Activated CD8-positive, alpha-beta memory T cell treated with anti-CD3 and anti-CD28 coated beads for 1 hour (primary cell): ENCODE measurements around the gene RFC3.
"Not testable (repeated sequence)": the region's sequence is repeated elsewhere in the genome, so short reads cannot be mapped to it uniquely, and the experiment has no call there.

ENCODE experiments used
- DNase-seq, 2 donors: peaks; one replicate each; pipeline ENCODE4 v3.0.0-alpha.2; 2020; ENCODE audit warnings: low read depth in 1 of 2; ENCODE audit errors: extremely low read depth in 1 of 2

Gene RFC3

DNA sequence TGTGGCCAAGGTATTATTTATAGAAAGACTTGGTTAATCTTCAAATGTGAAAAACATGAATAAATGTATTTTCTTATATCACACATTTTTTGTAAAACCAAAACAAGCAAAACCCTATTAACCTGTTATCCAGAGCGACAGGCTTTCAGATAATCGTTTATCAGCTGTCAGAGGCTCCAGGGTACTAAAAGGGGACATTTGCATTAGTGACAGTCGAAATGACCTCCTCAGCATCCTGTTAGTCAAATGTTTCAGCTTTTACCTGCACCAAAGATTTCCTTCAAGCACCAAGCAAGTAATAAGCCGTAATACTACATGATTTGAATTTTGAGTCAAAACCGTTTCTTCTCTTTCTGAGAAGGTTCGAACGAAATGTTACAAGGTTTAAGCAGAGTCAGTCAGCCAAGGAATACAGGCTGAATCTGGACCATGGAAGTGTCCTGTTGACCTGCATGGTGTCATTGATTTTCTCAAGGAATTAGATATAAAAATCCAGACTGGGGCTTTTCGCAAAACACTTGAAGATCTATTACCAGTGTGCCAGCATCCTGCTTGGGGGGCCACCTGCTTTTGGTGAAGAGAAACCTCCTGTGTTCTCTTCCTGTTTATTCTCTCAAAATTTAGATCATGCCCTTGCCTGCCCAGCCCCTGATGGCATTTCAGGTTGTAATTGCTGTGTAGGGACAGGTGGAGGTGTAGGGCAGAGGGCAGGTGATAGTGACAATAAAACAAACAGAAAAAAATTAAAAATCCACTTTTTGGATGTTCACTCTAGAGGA lies 11.3 kb upstream of the RFC3 start:
- DNase-seq = no peak

GRCh38 chr13:33812829-33813228 lies 5.1 kb upstream of the RFC3 start:
- DNase-seq = not testable (repeated sequence)

- no peak for DNase-seq
These were observed 2.9 kb upstream of the RFC3 start for GRCh38 chr13:33815011-33815550.

DNA sequence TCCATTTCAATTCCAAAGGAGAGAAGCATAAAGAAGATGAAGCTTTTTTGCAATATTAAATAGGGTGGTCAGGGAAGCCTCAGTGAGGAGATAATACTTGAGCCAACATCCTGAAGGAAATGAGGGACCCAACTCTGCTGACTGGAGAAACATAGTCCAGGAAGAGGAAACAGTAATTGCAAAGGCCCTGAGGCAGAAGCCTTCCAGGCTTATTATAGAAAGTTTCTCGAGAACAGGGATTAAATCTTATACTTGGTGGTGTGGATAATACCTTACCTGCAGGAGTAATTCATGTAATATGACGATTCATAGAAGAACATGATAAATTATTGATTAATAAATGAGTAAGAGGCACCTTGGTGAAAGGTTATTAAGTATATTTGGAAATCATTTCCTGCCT lies 1.0 kb upstream of the RFC3 start:
- no peak for DNase-seq

- DNase-seq = no peak
These were observed 442 bp upstream of the RFC3 start for GRCh38 chr13:33817513-33817900.

GRCh38 chr13:33825083-33825482 lies 7.1 kb downstream of the RFC3 start:
- no peak for DNase-seq

DNA sequence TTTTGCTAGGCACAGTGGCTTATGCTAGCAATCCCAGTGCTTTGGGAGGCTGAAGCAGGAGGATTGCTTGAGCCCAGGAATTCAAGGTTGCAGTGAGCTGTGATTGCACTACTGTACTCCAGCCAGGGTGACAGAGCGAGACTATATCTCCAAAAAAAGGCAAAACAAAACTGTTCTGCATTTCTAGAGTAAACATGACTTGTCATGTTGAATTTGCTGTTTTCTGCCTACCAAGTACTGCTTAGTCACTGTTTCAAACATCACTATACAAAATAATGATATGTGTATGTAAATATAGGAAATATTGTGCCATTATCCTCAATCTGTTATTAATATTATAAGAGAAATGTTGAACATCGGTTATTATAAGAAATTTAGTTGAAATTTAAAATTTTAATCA lies 9.2 kb downstream of the RFC3 start:
- no peak for DNase-seq

GRCh38 chr13:33828431-33829129 lies 10.6 kb downstream of the RFC3 start:
- no peak for DNase-seq

- DNase-seq = no peak
These were observed 14.9 kb downstream of the RFC3 start for GRCh38 chr13:33832872-33833271.

DNA sequence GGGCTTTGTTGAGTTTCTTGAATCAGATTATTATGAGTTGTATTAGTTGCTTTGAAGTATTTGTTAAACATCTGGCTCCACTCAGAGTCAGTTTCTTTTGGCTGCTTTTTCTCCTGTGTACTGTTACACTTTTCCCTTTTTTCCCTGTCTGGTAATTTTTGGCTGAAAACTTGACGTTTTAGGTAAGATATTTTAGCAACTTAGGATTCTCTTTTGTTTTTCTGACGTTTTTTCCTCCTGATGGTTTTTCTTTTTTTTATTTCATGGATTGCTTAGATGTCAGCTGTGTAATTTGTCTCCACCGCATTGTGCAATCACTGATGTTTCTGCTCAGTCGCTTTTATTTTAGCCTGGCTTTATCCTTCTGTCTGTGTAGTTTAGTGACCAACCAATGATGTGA lies 20.7 kb downstream of the RFC3 start:
- DNase-seq = no peak

DNA sequence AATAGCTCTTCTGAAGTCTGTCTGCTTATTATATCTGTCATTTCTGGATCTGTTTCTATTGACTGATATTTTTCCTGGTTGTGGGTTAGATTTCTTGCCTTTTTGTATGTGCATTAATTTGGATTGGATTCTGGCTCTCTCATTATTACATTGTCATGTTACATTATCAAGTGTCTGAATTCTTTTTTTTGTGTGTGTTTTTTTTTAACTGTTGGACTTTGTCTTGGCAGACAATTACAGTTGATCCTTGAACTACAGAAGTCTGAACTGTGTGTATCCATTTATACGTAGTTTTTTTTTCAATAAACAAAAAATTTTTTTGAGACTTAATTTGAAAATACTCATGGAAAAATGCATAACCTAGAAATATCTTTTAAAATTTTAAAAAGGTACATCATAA lies 22.5 kb downstream of the RFC3 start:
- no peak for DNase-seq

DNA sequence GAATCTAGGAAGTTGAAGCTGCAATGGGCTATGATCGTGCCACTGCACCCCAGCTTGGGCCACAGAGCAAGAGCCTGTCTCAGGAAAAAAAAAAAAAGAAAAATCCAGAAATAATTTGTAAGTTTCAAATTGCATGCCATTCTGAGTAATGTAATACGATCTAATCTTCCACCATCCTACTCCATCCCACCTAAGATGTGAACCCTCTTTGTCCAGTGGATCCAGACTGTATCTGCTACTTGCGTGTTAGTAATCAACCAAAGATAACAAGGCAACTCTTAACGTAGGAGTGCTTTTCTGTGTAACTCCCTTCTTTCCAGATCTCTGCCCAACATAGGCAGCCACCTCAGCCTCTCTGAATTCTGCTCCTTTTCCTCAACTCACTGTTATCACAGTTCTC lies 24.3 kb downstream of the RFC3 start:
- DNase-seq = no peak

GRCh38 chr13:33842986-33843385 lies 25.0 kb downstream of the RFC3 start:
- DNase-seq = no peak

- no peak for DNase-seq
These were observed 27.8 kb downstream of the RFC3 start for GRCh38 chr13:33845572-33846302.

- DNase-seq = no peak
These were observed 28.5 kb downstream of the RFC3 start for GRCh38 chr13:33846303-33847062.

DNA sequence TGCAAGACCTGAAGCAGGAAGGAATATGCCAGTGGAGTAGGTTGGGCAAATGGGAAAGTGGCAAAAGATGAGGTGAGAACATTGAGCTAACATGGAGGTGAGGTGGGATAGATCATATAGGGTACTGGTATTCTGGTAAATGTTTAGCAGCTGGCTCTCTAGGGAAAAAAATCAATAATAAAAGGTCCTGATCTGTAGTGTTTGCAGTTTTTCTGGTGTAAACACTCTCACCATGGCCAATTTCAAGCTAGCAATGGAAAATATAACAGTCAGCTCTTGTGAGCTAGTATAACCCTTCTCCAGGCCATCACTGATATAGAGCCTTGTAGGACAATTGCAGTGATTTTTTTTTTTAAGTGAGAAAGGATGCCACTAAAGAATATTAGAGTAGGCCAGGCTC lies 31.3 kb downstream of the RFC3 start:
- no peak for DNase-seq

DNA sequence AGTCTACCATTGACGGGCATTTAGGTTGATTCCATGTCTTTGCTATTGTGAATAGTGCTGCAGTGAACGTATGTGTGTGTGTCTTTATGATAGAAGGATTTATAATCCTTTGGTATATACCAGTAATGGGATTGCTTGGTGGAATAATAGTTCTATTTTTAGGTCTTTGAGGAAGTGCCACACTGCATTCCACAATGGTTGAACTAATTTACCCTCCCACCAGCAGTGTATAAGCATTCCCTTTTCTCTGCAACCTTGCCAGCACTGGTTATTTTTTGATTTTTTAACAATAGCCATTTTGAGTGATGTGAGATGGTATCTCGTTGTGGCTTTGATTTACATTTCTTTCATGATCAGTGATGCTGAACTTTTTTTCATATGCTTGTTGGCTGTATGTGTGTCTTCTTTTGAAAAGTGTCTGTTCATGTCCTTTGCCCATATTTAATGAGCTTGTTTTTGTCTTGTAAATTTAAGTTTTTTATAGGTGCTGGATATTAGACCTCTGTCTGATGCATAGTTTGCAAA lies 37.5 kb downstream of the RFC3 start:
- no peak for DNase-seq

- DNase-seq = no peak
These were observed 41.8 kb downstream of the RFC3 start for GRCh38 chr13:33859691-33860303.

GRCh38 chr13:33860526-33860925 lies 42.6 kb downstream of the RFC3 start:
- DNase-seq = no peak

DNA sequence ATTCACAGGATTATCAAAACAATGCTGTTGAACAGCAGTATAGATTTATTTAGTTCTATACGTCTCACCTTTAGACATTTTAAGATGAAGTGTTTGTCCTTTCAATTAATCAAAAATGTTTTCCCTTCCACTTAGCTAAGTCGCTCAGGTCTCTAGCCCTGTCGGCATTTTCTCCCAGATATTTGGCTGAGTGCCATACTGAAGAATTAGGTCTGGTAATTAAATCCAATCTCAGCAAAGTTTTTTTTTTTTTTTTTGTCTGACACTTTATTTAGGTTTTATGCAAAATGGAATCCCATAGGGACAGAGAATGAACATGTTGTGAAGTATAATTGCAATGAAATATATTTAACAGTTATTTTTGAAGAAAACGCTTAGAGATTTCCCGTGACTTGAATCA lies 44.1 kb downstream of the RFC3 start:
- no peak for DNase-seq
